Mucosa of descending colon (tissue), 3 donors: ENCODE results near the gene LRRC4B. TPM values are rescaled to one million over a fixed set of nuclear protein-coding genes. Genes with fewer than 3 reads are reported as not detected.

Experiments used
- ATAC-seq: fragments of 200-7000 bp; cut with Tn5 transposase; one replicate; pipeline ENCODE4 v1.9.1; 2020; ENCODE audit warnings: mild to moderate bottlenecking, moderate library complexity
- DNase-seq, 3 donors: peaks; one replicate each; pipeline ENCODE4 v3.0.0-alpha.2; 2020
- H3K36me3 ChIP-seq: fragments of 200-600 bp; one replicate; pipeline ENCODE4 v1.8.0; 2021; ENCODE audit warnings: low read depth, mild to moderate bottlenecking
- H3K4me1 ChIP-seq: fragments of 200-600 bp; one replicate; pipeline ENCODE4 v1.8.0; 2021; ENCODE audit warnings: low read depth, mild to moderate bottlenecking
- H3K4me3 ChIP-seq: fragments of 200-600 bp; one replicate; pipeline ENCODE4 v1.8.0; 2021; ENCODE audit warnings: mild to moderate bottlenecking
- H3K9me3 ChIP-seq: fragments of 200-600 bp; one replicate; pipeline ENCODE4 v1.8.0; 2021; ENCODE audit warnings: mild to moderate bottlenecking
- intact Hi-C, 2 donors: fragments of 100-400 bp; cut with DNase I in 1 of 2; cut with micrococcal nuclease in 1 of 2; formaldehyde crosslinking; loops; one replicate each; pipeline versions ENCODE4 v1.11.0 to v1.11.1; 2022; cut with DNase I, micrococcal nuclease
- total RNA-seq, 3 donors: library from RNA; stranded (reverse); fragmentation: NEBNext Ultra II Directional in 2 of 3; extraction: Animal tissue kit (Norgen Biotek cat#: 25700) in 2 of 3; gene quantifications; one replicate each; pipeline versions ENCODE4 v1.2.1 to v1.2.4, GENCODE V29; 2021 to 2023
- TF ChIP-seq, protein P1 (sequence below): fragments of 200-600 bp; IDR thresholded peaks from one replicate; pipeline ENCODE4 v1.8.0; 2022; ENCODE audit warnings: antibody characterized with exemption, mild to moderate bottlenecking
- donor health status: DM: no; HTN: no; CAD: no; lungs with moderate emphysema.
- donor health status: DM: no; HTN: no; CAD: no.
- donor health status: DM: no; HTN: yes; CAD: no.

The LRRC4B gene
- total RNA-seq, 3 donors from 2014 or later: 0.52 to 4.8 (median 1.3) TPM

- TF ChIP-seq, protein P1, sequence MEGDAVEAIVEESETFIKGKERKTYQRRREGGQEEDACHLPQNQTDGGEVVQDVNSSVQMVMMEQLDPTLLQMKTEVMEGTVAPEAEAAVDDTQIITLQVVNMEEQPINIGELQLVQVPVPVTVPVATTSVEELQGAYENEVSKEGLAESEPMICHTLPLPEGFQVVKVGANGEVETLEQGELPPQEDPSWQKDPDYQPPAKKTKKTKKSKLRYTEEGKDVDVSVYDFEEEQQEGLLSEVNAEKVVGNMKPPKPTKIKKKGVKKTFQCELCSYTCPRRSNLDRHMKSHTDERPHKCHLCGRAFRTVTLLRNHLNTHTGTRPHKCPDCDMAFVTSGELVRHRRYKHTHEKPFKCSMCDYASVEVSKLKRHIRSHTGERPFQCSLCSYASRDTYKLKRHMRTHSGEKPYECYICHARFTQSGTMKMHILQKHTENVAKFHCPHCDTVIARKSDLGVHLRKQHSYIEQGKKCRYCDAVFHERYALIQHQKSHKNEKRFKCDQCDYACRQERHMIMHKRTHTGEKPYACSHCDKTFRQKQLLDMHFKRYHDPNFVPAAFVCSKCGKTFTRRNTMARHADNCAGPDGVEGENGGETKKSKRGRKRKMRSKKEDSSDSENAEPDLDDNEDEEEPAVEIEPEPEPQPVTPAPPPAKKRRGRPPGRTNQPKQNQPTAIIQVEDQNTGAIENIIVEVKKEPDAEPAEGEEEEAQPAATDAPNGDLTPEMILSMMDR: no peak
- Histone ChIP-seq H3K4me3 (no peak overlapping the region), H3K4me1 (peaks cover 10% of the 10 kb centered on the region), H3K36me3 (no peaks in the 10 kb centered on the region), H3K9me3 (no peaks in the 10 kb centered on the region)
- no peak for DNase-seq
- intact Hi-C loops: no loop called here
- ATAC-seq: no peak
Observed at GRCh38 chr19:50479761-50480251, 88.4 kb downstream of the LRRC4B start.

GRCh38 chr19:50478901-50479715, 89.1 kb downstream of the LRRC4B start:
- Histone ChIP-seq H3K4me3 (no peak overlapping the region), H3K4me1 (peaks cover 10% of the 10 kb centered on the region), H3K9me3 (no peaks in the 10 kb centered on the region), H3K36me3 (no peaks in the 10 kb centered on the region)
- TF ChIP-seq, protein P1: no peak
- intact Hi-C loops: no loop called here
- ATAC-seq (no peak), DNase-seq (no peak)

- no peak overlapping the region for H3K4me3 ChIP-seq
- ATAC-seq (no peak), DNase-seq (no peak)
- no peaks in the 10 kb centered on the region for H3K9me3 ChIP-seq
- intact Hi-C loops: no loop called here
- H3K4me1 ChIP-seq: peaks cover 10% of the 10 kb centered on the region
- TF ChIP-seq, protein P1: no peak
- no peaks in the 10 kb centered on the region for H3K36me3 ChIP-seq
Observed at GRCh38 chr19:50477751-50478515, 90.3 kb downstream of the LRRC4B start.

DNA sequence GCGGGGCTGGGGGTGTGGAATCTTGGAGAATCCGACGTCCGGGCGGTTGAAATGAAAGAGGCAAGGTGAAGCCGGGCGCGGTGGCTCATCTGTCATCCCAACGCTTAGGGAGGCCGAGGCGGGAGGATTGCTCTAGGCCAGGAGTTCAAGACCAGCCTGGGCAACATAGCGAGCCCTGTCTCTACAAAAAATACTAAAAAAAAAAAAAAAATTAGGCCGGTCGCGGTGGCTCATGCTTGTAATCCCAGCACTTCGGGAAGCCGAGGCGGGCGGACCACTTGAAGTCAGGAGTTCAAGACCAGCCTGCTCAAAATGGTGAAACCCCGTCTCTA, 91.4 kb downstream of the LRRC4B start:
- no peaks in the 10 kb centered on the region for H3K9me3 ChIP-seq
- ATAC-seq (no peak), DNase-seq (peak in 1 of 3 donors; percentile 95)
- intact Hi-C loops: no loop called here
- no peaks in the 10 kb centered on the region for H3K36me3 ChIP-seq
- TF ChIP-seq, protein P1: no peak
- H3K4me3 ChIP-seq: peak overlapping the region; percentile 90
- H3K4me1 ChIP-seq: peaks cover 10% of the 10 kb centered on the region

GRCh38 chr19:50476224-50476906, 91.9 kb downstream of the LRRC4B start, which contains the start of the genes EMC10 and GARIN5A:
EMC10 (plus strand) TSS chr19:50476507; CDS start chr19:50476545, 38 bp downstream.
GARIN5A (minus strand) TSS chr19:50476848; CDS start chr19:50476388, 460 bp downstream.
- H3K9me3 ChIP-seq: no peaks in the 10 kb centered on the region
- ATAC-seq (peak; percentile 97), DNase-seq (peak; percentile 92 to 95 (median 94))
- peaks cover 10% of the 10 kb centered on the region for H3K4me1 ChIP-seq
- TF ChIP-seq, protein P1: no peak
- peak within 1 kb of the TSS; percentile 90 for H3K4me3 ChIP-seq
- H3K36me3 ChIP-seq: no peaks in the 10 kb centered on the region
- intact Hi-C loops: no loop called here
